ENCODE measurements around the gene MVB12B. TPM values are rescaled to one million over a fixed set of nuclear protein-coding genes. Genes with fewer than 3 reads are reported as not detected.

MVB12B gene
- total RNA-seq, 1 experiment from 2014 or later, result 4.5 TPM

- no peaks in the 10 kb centered on the region for H3K4me1 Mint-ChIP-seq (ENCODE audit: low read depth, unreplicated experiment)
- H3K9me3 Mint-ChIP-seq (ENCODE audit: low read depth, unreplicated experiment), result no peaks in the 10 kb centered on the region
- no peak overlapping the region for H3K27ac Mint-ChIP-seq (ENCODE audit: unreplicated experiment)
- no peaks in the 10 kb centered on the region for H3K27me3 Mint-ChIP-seq (ENCODE audit: unreplicated experiment)
- intact Hi-C loops (cut with micrococcal nuclease; ENCODE audit: unreplicated experiment), result no loop called here
- TF ChIP-seq CTCF (IDR thresholded peaks at IDR 0.05; ENCODE audit: unreplicated experiment), result no peak
- no peak for DNase-seq
- CTCF ChIA-PET, result no interaction called here
- H3K4me3 Mint-ChIP-seq (ENCODE audit: low read depth, unreplicated experiment), result no peak overlapping the region
- BruUV-seq (replicated peaks), result no TSS peak
- no peaks in the 10 kb centered on the region for H3K36me3 Mint-ChIP-seq (ENCODE audit: insufficient read depth, unreplicated experiment)
Measured at GRCh38 chr9:126454795-126455194, 128.2 kb downstream of the MVB12B start.

- intact Hi-C loops (cut with micrococcal nuclease; ENCODE audit: unreplicated experiment), result no loop called here
- no TSS peak for BruUV-seq (replicated peaks)
Measured at GRCh38 chr9:126456441-126457174, 130.0 kb downstream of the MVB12B start.

GRCh38 chr9:126457175-126457547, 130.5 kb downstream of the MVB12B start:
- CTCF ChIA-PET, result no interaction called here
- BruUV-seq (replicated peaks), result no TSS peak
- Mint-ChIP-seq H3K27ac (ENCODE audit: unreplicated experiment) (no peak overlapping the region), H3K36me3 (ENCODE audit: insufficient read depth, unreplicated experiment) (no peaks in the 10 kb centered on the region), H3K27me3 (ENCODE audit: unreplicated experiment) (no peaks in the 10 kb centered on the region), H3K9me3 (ENCODE audit: low read depth, unreplicated experiment) (no peaks in the 10 kb centered on the region), H3K4me1 (ENCODE audit: low read depth, unreplicated experiment) (no peaks in the 10 kb centered on the region), H3K4me3 (ENCODE audit: low read depth, unreplicated experiment) (no peak overlapping the region)
- intact Hi-C loops (cut with micrococcal nuclease; ENCODE audit: unreplicated experiment), result no loop called here
- no peak for DNase-seq
- TF ChIP-seq CTCF (IDR thresholded peaks at IDR 0.05; ENCODE audit: unreplicated experiment), result no peak

More at GRCh38 chr9:126456441-126457174, 130.0 kb downstream of the MVB12B start:
- DNase-seq, result no peak
- no peaks in the 10 kb centered on the region for H3K4me1 Mint-ChIP-seq (ENCODE audit: low read depth, unreplicated experiment)
- no peaks in the 10 kb centered on the region for H3K9me3 Mint-ChIP-seq (ENCODE audit: low read depth, unreplicated experiment)
- CTCF ChIA-PET, result no interaction called here
- no peak for TF ChIP-seq CTCF (IDR thresholded peaks at IDR 0.05; ENCODE audit: unreplicated experiment)
- no peak overlapping the region for H3K4me3 Mint-ChIP-seq (ENCODE audit: low read depth, unreplicated experiment)
- no peaks in the 10 kb centered on the region for H3K27me3 Mint-ChIP-seq (ENCODE audit: unreplicated experiment)
- no peaks in the 10 kb centered on the region for H3K36me3 Mint-ChIP-seq (ENCODE audit: insufficient read depth, unreplicated experiment)
- no peak overlapping the region for H3K27ac Mint-ChIP-seq (ENCODE audit: unreplicated experiment)

- DNase-seq, result no peak
- H3K27me3 Mint-ChIP-seq (ENCODE audit: unreplicated experiment), result no peaks in the 10 kb centered on the region
- H3K9me3 Mint-ChIP-seq (ENCODE audit: low read depth, unreplicated experiment), result no peaks in the 10 kb centered on the region
- BruUV-seq (replicated peaks), result no TSS peak
- H3K4me3 Mint-ChIP-seq (ENCODE audit: low read depth, unreplicated experiment), result no peak overlapping the region
- no peaks in the 10 kb centered on the region for H3K36me3 Mint-ChIP-seq (ENCODE audit: insufficient read depth, unreplicated experiment)
- no peaks in the 10 kb centered on the region for H3K4me1 Mint-ChIP-seq (ENCODE audit: low read depth, unreplicated experiment)
- no peak overlapping the region for H3K27ac Mint-ChIP-seq (ENCODE audit: unreplicated experiment)
- TF ChIP-seq CTCF (IDR thresholded peaks at IDR 0.05; ENCODE audit: unreplicated experiment), result no peak
- intact Hi-C loops (cut with micrococcal nuclease; ENCODE audit: unreplicated experiment), result no loop called here
- CTCF ChIA-PET, result no interaction called here
Measured at GRCh38 chr9:126457890-126458289, 131.3 kb downstream of the MVB12B start.
